C4-2B (cell line): ENCODE data around the gene KIAA0040.
A peak's percentile ranks its signal among the peaks of the same experiment; 100 is the strongest.

ENCODE experiments used
- H3K27ac ChIP-seq: fragments of 450-650 bp; 2 replicates; pipeline ENCODE4 v1.5.1; 2017
- CTCF ChIP-seq: fragments of 450-650 bp; conservative IDR thresholded peaks from 2 replicates; pipeline ENCODE4 v1.5.1; 2017; ENCODE audit warnings: mild to moderate bottlenecking
- ZFX ChIP-seq: fragments of 450-650 bp; IDR thresholded peaks from 2 replicates; pipeline ENCODE4 v1.6.1; 2017

The KIAA0040 gene

GRCh38 chr1:175192630-175193526, at the start of gene KIAA0040:
TSS of gene KIAA0040 (minus strand) at chr1:175192776. CDS start at chr1:175161013, 31,763 bp downstream.
- peak within 1 kb of the TSS; percentile 79 for H3K27ac ChIP-seq
- no peak for TF ChIP-seq ZFX
- peak; percentile 42 for TF ChIP-seq CTCF

GRCh38 chr1:175237389-175237788, 44.8 kb upstream of the KIAA0040 start:
- no peak overlapping the region for H3K27ac ChIP-seq

GRCh38 chr1:175234639-175235038, 42.1 kb upstream of the KIAA0040 start:
- H3K27ac ChIP-seq = peak overlapping the region; percentile 32
- TF ChIP-seq CTCF (no peak), ZFX (no peak)

More at GRCh38 chr1:175237389-175237788, 44.8 kb upstream of the KIAA0040 start:
- no peak for TF ChIP-seq CTCF
- TF ChIP-seq ZFX = no peak

GRCh38 chr1:175232335-175232734, 39.8 kb upstream of the KIAA0040 start:
- TF ChIP-seq ZFX (no peak), CTCF (no peak)
- H3K27ac ChIP-seq = peak overlapping the region; percentile 88

GRCh38 chr1:175225805-175226129, 33.2 kb upstream of the KIAA0040 start:
- TF ChIP-seq ZFX (no peak), CTCF (no peak; the same call in 1 of the 2 replicates)
- no peak overlapping the region for H3K27ac ChIP-seq

GRCh38 chr1:175222296-175222938, 29.8 kb upstream of the KIAA0040 start:
- TF ChIP-seq CTCF (no peak), ZFX (no peak)
- H3K27ac ChIP-seq = no peak overlapping the region

GRCh38 chr1:175221557-175222175, 29.1 kb upstream of the KIAA0040 start:
- TF ChIP-seq CTCF (no peak), ZFX (no peak)
- no peak overlapping the region for H3K27ac ChIP-seq
